Measurements from ENCODE around the gene SSBP1. TPM values are rescaled to one million over a fixed set of nuclear protein-coding genes. Genes with fewer than 3 reads are reported as not detected.

Gene SSBP1
- total RNA-seq, 4 donors from 2014 or later: 12.9 to 83.8 (median 50.7) TPM

DNA sequence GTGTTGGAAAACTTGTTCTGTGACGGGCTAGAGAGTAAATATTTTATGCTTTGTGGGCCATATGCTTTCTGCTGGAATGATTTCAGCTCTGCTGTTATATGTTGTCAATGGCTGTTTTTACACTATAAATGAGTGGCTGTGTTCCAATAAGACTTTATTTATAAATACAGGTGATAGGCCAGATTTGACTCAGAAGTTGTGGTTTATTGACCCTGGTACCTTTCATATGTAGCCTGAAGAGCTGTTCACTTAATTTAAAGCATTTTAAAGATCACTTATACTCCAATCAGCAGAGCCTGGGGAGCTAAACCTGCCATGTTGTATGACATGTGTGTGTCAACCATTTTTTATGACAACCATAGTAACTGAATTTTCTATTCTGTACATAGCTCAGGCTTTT is 9.1 kb upstream of the SSBP1 start:
- no peak overlapping the region for H3K4me3 ChIP-seq
- intact Hi-C loops (cut with DNase I; ENCODE audit: low total_unique reads) (no loop called here), in situ Hi-C loops (cut with MboI; ENCODE audit: low pct_ligation_motif_present in 1 of 4, low pct_unique_long_range_greater_than_20kb in 1 of 4, low sequenced_read_pairs in 3 of 4) (no loop called here)
- no peaks in the 10 kb centered on the region for H3K36me3 ChIP-seq
- no peaks in the 10 kb centered on the region for H3K4me1 ChIP-seq
- no peaks in the 10 kb centered on the region for H3K9me3 ChIP-seq
- DNase-seq: no peak
- H3K27ac ChIP-seq: no peak overlapping the region
- H3K27me3 ChIP-seq: no peaks in the 10 kb centered on the region
- no peak for TF ChIP-seq POLR2A (IDR thresholded peaks at IDR 0.05)
- TF ChIP-seq, protein P1, sequence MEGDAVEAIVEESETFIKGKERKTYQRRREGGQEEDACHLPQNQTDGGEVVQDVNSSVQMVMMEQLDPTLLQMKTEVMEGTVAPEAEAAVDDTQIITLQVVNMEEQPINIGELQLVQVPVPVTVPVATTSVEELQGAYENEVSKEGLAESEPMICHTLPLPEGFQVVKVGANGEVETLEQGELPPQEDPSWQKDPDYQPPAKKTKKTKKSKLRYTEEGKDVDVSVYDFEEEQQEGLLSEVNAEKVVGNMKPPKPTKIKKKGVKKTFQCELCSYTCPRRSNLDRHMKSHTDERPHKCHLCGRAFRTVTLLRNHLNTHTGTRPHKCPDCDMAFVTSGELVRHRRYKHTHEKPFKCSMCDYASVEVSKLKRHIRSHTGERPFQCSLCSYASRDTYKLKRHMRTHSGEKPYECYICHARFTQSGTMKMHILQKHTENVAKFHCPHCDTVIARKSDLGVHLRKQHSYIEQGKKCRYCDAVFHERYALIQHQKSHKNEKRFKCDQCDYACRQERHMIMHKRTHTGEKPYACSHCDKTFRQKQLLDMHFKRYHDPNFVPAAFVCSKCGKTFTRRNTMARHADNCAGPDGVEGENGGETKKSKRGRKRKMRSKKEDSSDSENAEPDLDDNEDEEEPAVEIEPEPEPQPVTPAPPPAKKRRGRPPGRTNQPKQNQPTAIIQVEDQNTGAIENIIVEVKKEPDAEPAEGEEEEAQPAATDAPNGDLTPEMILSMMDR (IDR thresholded peaks at IDR 0.05): no peak
- no peak for TF ChIP-seq EP300 (IDR thresholded peaks at IDR 0.05; ENCODE audit: low read depth)
- TF ChIP-seq POLR2AphosphoS5 (IDR thresholded peaks at IDR 0.05): no peak
- WGBS, 2 donors (ENCODE audit: low coverage in 1 of 2): 91 to 100% methylated on average over 1 of the region's 1 CpG

DNA sequence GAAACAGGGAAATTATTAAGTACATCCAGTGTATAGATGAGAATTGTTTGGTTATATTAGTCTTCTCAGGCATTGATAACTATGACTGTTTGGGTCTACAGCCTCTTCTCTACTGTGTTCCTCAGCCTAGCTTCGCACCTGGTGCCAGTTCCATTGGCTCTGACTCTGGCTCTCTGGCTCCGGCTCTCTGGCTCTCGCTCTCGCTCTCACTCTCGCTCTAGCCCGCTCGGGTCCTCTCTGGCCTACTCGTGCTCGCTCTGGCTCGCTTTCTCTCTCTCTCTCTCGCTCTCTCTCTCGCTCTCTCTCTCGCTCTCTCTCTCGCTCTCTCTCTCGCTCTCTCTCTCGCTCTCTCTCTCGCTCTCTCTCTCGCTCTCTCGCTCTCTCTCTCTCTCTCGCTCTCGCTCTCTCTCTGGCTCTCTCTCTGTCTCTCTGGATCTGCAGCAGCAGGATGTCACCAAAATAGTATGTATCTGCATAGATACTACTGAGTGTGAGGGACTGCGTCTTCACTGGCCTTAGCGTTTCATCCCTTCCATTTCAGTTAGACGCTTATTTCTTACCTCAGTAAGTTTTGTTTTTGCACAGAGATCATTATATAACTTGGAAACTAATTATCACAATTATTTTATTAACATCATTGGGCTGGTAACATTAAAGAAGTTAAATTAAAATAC is 6.5 kb upstream of the SSBP1 start:
- H3K4me1 ChIP-seq: no peaks in the 10 kb centered on the region
- no peak for DNase-seq
- no peaks in the 10 kb centered on the region for H3K36me3 ChIP-seq
- in situ Hi-C loops (cut with MboI; ENCODE audit: low pct_ligation_motif_present in 1 of 4, low pct_unique_long_range_greater_than_20kb in 1 of 4, low sequenced_read_pairs in 3 of 4) (no loop called here), intact Hi-C loops (cut with DNase I; ENCODE audit: low total_unique reads) (no loop called here)
- H3K4me3 ChIP-seq: no peak overlapping the region
- TF ChIP-seq, protein P1 (IDR thresholded peaks at IDR 0.05): peak in 1 of 5 experiments; percentile 15
- no peak for TF ChIP-seq EP300 (IDR thresholded peaks at IDR 0.05; ENCODE audit: low read depth)
- no peaks in the 10 kb centered on the region for H3K9me3 ChIP-seq
- WGBS, 2 donors (ENCODE audit: low coverage in 1 of 2): 79 to 87% methylated on average over 6 to 24 of the region's 24 CpGs
- no peaks in the 10 kb centered on the region for H3K27me3 ChIP-seq
- no peak overlapping the region for H3K27ac ChIP-seq

DNA sequence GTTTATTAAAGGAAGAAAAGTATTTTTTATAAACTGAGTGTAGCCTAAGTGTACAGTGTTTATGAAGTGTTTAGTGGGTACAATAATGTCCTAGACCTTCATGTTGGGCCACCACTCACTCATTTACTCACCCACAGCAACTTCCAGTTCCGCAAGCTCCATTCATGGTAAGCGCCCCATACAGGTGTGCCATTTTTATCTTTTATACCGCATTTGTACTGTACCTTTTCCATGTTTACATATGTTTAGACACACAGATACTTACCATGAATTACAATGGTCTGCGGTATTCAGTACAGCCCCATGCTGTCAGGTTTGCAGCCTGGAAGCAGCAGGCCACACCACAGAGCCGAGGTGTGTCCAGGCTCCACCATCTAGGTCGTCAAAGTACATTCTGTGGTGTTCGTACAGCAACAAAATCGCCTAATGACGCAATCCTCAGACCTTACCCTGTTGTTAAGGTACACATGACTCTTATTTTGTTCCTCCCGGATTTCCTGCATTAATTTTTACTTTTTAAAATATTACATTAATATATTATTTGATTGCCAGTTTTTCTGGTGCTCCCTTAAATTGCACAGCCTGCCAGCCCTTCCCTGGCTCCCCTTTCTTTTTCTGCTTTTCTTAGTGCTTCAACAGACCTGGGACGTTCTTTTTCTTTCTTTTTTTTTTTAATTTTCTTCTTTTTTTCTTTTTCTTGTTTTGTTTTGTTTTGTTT is 881 bp upstream of the SSBP1 start:
- WGBS, 2 donors (ENCODE audit: low coverage in 1 of 2): 44 to 47% methylated on average over 9 to 11 of the region's 11 CpGs
- H3K4me1 ChIP-seq: peaks cover 11 to 28% (median 18%) of the 10 kb centered on the region in 4 donors
- in situ Hi-C loops (cut with MboI; ENCODE audit: low pct_ligation_motif_present in 1 of 4, low pct_unique_long_range_greater_than_20kb in 1 of 4, low sequenced_read_pairs in 3 of 4) (no loop called here), intact Hi-C loops (cut with DNase I; ENCODE audit: low total_unique reads) (no loop called here)
- TF ChIP-seq, protein P1 (IDR thresholded peaks at IDR 0.05): no peak
- peak in 1 of 3 donors; percentile 8 for TF ChIP-seq POLR2AphosphoS5 (IDR thresholded peaks at IDR 0.05)
- peaks cover 0 to 24% (median 6%) of the 10 kb centered on the region in 4 donors for H3K36me3 ChIP-seq
- no peaks in the 10 kb centered on the region for H3K9me3 ChIP-seq
- H3K4me3 ChIP-seq: peak overlapping the region; percentile 41 to 96 (median 68)
- H3K27me3 ChIP-seq: no peaks in the 10 kb centered on the region
- H3K27ac ChIP-seq: peak overlapping the region; percentile 90 to 91 (median 90)
- DNase-seq: peak; percentile 44

DNA sequence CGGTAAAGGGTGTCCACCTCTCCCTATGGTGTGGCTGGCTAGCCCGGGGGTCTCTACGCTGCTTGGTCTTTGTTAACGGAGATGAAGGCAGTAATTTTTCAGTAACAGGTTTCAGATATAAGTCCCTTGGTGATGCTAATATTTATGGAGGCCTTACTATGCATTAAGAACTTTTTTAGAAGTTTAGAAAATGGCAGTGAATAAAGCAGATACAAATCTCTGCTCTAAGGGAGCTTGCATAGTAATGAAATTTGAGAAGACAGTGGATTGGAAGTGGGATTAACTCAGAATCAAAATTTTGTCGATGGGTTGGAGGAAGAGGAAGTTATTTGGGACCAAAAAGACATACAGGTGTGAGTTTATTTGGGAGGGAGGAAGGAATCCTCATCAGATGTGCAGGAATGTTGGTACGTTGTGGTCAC is 445 bp downstream of the SSBP1 start:
- WGBS, 2 donors (ENCODE audit: low coverage in 1 of 2): 0 to 1% methylated on average over 2 to 6 of the region's 6 CpGs
- Histone ChIP-seq H3K4me3 (peak overlapping the region; percentile 53 to 96 (median 84)), H3K36me3 (peaks cover 0 to 36% (median 11%) of the 10 kb centered on the region in 4 donors), H3K4me1 (peaks cover 11 to 28% (median 18%) of the 10 kb centered on the region in 4 donors), H3K27me3 (no peaks in the 10 kb centered on the region), H3K9me3 (no peaks in the 10 kb centered on the region), H3K27ac (peak overlapping the region; percentile 90 to 91 (median 90))
- TF ChIP-seq POLR2A (IDR thresholded peaks at IDR 0.05): no peak
- intact Hi-C loops (cut with DNase I; ENCODE audit: low total_unique reads): no loop called here
- in situ Hi-C loops (cut with MboI; ENCODE audit: low pct_ligation_motif_present in 1 of 4, low pct_unique_long_range_greater_than_20kb in 1 of 4, low sequenced_read_pairs in 3 of 4): no loop called here
- no peak for DNase-seq

Measured in transverse colon (tissue), 4 donors.